ENCODE measurements around the gene PLA2R1.
A peak's percentile ranks its signal among the peaks of the same experiment; 100 is the strongest.

Gene PLA2R1

GRCh38 chr2:160062292-160063005, at the start of gene PLA2R1:
PLA2R1 (minus strand) TSS chr2:160062615; CDS start chr2:160062403, 212 bp downstream.
- POLR2A ChIA-PET, result no interaction called here
- DNase-seq (ENCODE audit: extremely low spot score), result no peak
- CTCF ChIA-PET, result no interaction called here

GRCh38 chr2:160110674-160111239, 48.3 kb upstream of the PLA2R1 start:
- no peak for DNase-seq (ENCODE audit: extremely low spot score)
- no peak for TF ChIP-seq CTCF (IDR thresholded peaks at IDR 0.05; ENCODE audit: control extremely low read depth, extremely low read depth, low read depth, missing control alignments)
- CTCF ChIA-PET, result interaction anchor here (0.6 to 4.0 kb wide), 31 partner anchors 10 to 1163 kb away, joined by 3 to 53 read pairs (median 4); no protein-coding TSS in a partner anchor
- POLR2A ChIA-PET, result no interaction called here

More at GRCh38 chr2:160062292-160063005, at the start of gene PLA2R1:
- TF ChIP-seq CTCF (IDR thresholded peaks at IDR 0.05; ENCODE audit: control extremely low read depth, extremely low read depth, low read depth, missing control alignments), result no peak

GRCh38 chr2:160109939-160110673, 47.7 kb upstream of the PLA2R1 start:
- DNase-seq (ENCODE audit: extremely low spot score), result peak; percentile 52
- ChIA-PET CTCF (interaction anchor here (0.6 to 4.0 kb wide), 34 partner anchors 10 to 1164 kb away, joined by 3 to 53 read pairs (median 4); no protein-coding TSS in a partner anchor), POLR2A (no interaction called here)
- peak; percentile 70 for TF ChIP-seq CTCF (IDR thresholded peaks at IDR 0.05; ENCODE audit: control extremely low read depth, extremely low read depth, low read depth, missing control alignments)

GRCh38 chr2:160109243-160109642, 46.8 kb upstream of the PLA2R1 start:
- DNase-seq (ENCODE audit: extremely low spot score), result no peak
- TF ChIP-seq CTCF (IDR thresholded peaks at IDR 0.05; ENCODE audit: control extremely low read depth, extremely low read depth, low read depth, missing control alignments), result no peak
- ChIA-PET POLR2A (no interaction called here), CTCF (interaction anchor here (0.9 to 4.0 kb wide), 18 partner anchors 9 to 886 kb away, joined by 3 to 53 read pairs (median 6); no protein-coding TSS in a partner anchor)

- ChIA-PET POLR2A (no interaction called here), CTCF (interaction anchor here (1.4 to 4.0 kb wide), 9 partner anchors 8 to 182 kb away, joined by 3 to 53 read pairs (median 9); no protein-coding TSS in a partner anchor)
- DNase-seq (ENCODE audit: extremely low spot score), result no peak
- no peak for TF ChIP-seq CTCF (IDR thresholded peaks at IDR 0.05; ENCODE audit: control extremely low read depth, extremely low read depth, low read depth, missing control alignments)
These were observed 46.2 kb upstream of the PLA2R1 start for GRCh38 chr2:160108646-160109045.

GRCh38 chr2:160105366-160105765, 43.0 kb upstream of the PLA2R1 start:
- ChIA-PET POLR2A (no interaction called here), CTCF (interaction anchor here (1.1 kb wide), 1 partner anchor 9 kb away, joined by 5 read pairs; no protein-coding TSS in a partner anchor)
- TF ChIP-seq CTCF (IDR thresholded peaks at IDR 0.05; ENCODE audit: control extremely low read depth, extremely low read depth, low read depth, missing control alignments), result no peak
- no peak for DNase-seq (ENCODE audit: extremely low spot score)
